Measurements from ENCODE around the gene SAA2. TPM values are rescaled to one million over a fixed set of nuclear protein-coding genes. Genes with fewer than 3 reads are reported as not detected.
"Not testable (repeated sequence)": the region's sequence is repeated elsewhere in the genome, so short reads cannot be mapped to it uniquely, and the experiment has no call there.

SAA2 gene
- total RNA-seq, 1 experiment from 2014 or later, result not detected

DNA sequence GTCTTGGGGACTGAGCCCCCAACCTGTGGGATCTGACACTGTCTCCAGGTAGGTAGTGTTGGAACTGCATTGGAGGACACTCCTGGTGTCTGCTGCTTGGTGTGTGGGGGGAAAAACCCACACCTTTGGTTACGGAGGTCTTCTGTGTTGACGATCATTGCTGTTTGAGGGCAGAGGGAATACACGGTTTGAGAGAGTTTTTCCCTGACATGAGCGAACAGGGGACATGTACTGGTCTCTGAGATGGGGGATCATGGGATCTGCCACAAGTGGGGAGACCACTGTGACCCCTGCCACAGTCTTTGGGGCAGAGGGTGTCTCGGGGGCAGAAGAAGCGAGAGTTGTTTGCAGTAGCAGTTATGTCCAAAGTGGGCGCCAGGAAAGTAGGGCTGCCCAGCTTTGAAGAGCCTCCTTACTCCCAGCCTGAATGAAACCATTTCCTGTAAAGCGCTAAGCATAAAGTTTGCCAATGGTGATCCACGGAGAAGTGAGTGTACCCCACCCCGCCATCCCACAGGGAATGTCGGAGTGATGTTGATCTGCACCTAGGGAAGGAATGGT, 5.4 kb upstream of the SAA2 start:
- BruUV-seq (replicated peaks), result no TSS peak

DNA sequence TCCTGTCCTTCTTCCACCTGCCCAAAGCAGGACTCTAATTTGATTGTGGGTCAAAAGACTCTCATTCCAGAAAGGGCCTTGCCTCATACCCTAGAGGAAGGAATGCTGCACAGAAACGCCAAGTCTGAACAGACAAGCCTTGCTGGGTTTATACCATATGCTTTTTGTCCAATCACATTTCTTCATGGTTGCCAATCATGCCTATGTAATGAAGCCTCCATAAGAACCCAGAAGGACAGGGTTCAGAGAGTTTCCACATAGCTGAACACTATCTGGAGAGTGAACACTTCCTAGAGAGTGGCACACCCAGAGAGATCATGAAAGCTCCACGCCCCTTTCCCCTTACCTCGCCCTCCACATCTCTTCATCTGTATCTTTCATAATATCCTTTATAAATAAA, 4.8 kb upstream of the SAA2 start:
- no peaks in the 10 kb centered on the region for H4K20me1 ChIP-seq (ENCODE audit: low read length)
- no peak overlapping the region for H3K27ac ChIP-seq (ENCODE audit: low read length)
- no peak overlapping the region for H3K4me3 ChIP-seq (ENCODE audit: low read length)
- no peaks in the 10 kb centered on the region for H3K79me2 ChIP-seq (ENCODE audit: low read length)
- H3F3A ChIP-seq (ENCODE audit: low read length, unreplicated experiment), result no peaks in the 10 kb centered on the region
- ATAC-seq (no peak), DNase-seq (no peak)
- no peaks in the 10 kb centered on the region for H3K4me1 ChIP-seq (ENCODE audit: insufficient read depth, low read length)
- no peaks in the 10 kb centered on the region for H3K36me3 ChIP-seq (ENCODE audit: low read depth, low read length)
- TF ChIP-seq, protein P1, sequence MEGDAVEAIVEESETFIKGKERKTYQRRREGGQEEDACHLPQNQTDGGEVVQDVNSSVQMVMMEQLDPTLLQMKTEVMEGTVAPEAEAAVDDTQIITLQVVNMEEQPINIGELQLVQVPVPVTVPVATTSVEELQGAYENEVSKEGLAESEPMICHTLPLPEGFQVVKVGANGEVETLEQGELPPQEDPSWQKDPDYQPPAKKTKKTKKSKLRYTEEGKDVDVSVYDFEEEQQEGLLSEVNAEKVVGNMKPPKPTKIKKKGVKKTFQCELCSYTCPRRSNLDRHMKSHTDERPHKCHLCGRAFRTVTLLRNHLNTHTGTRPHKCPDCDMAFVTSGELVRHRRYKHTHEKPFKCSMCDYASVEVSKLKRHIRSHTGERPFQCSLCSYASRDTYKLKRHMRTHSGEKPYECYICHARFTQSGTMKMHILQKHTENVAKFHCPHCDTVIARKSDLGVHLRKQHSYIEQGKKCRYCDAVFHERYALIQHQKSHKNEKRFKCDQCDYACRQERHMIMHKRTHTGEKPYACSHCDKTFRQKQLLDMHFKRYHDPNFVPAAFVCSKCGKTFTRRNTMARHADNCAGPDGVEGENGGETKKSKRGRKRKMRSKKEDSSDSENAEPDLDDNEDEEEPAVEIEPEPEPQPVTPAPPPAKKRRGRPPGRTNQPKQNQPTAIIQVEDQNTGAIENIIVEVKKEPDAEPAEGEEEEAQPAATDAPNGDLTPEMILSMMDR (conservative IDR thresholded peaks at IDR 0.05; ENCODE audit: low read depth, low read length), result no peak
- TF ChIP-seq EZH2phosphoT487 (IDR thresholded peaks at IDR 0.05; ENCODE audit: borderline replicate concordance, low read length) (no peak), EZH2 (IDR thresholded peaks at IDR 0.05; ENCODE audit: low read length, unreplicated experiment) (no peak)
- no peak overlapping the region for H2AFZ ChIP-seq (ENCODE audit: low read length)
- intact Hi-C loops (cut with micrococcal nuclease), result no loop called here
- BruUV-seq (replicated peaks), result no TSS peak
- H3K9me2 ChIP-seq (replicated peaks; ENCODE audit: low read length), result no peaks in the 10 kb centered on the region
- ChIA-PET CTCF (no interaction called here), POLR2A (ENCODE audit: unreplicated experiment) (interaction anchor here (0.8 kb wide), 1 partner anchor 267 kb away, joined by 3 read pairs; no protein-coding TSS in a partner anchor)
- H3K4me2 ChIP-seq (ENCODE audit: low read length), result no peak overlapping the region
- H3K27me3 ChIP-seq (ENCODE audit: low read length), result peaks cover 4% of the 10 kb centered on the region; the same call in 1 of the 2 replicates
- no peak overlapping the region for H3K9ac ChIP-seq (ENCODE audit: low read length)
- no peaks in the 10 kb centered on the region for H3K9me3 ChIP-seq (ENCODE audit: low read length)

More for the DNA sequence above, 5.4 kb upstream of the SAA2 start:
- Histone ChIP-seq H3K4me1 (ENCODE audit: insufficient read depth, low read length) (no peaks in the 10 kb centered on the region), H3K27ac (ENCODE audit: low read length) (no peak overlapping the region), H3K9ac (ENCODE audit: low read length) (no peak overlapping the region), H3K36me3 (ENCODE audit: low read depth, low read length) (no peaks in the 10 kb centered on the region), H3K9me2 (replicated peaks; ENCODE audit: low read length) (no peaks in the 10 kb centered on the region), H3K4me3 (ENCODE audit: low read length) (no peak overlapping the region), H4K20me1 (ENCODE audit: low read length) (no peaks in the 10 kb centered on the region), H3K27me3 (ENCODE audit: low read length) (peaks cover 7% of the 10 kb centered on the region), H3K4me2 (ENCODE audit: low read length) (no peak overlapping the region), H3F3A (ENCODE audit: low read length, unreplicated experiment) (no peaks in the 10 kb centered on the region), H3K9me3 (ENCODE audit: low read length) (no peaks in the 10 kb centered on the region), H2AFZ (ENCODE audit: low read length) (no peak overlapping the region), H3K79me2 (ENCODE audit: low read length) (no peaks in the 10 kb centered on the region)
- ATAC-seq (no peak), DNase-seq (no peak)
- TF ChIP-seq EZH2phosphoT487 (IDR thresholded peaks at IDR 0.05; ENCODE audit: borderline replicate concordance, low read length) (no peak), EZH2 (IDR thresholded peaks at IDR 0.05; ENCODE audit: low read length, unreplicated experiment) (no peak)
- TF ChIP-seq, protein P1 (conservative IDR thresholded peaks at IDR 0.05; ENCODE audit: low read depth, low read length), result no peak
- ChIA-PET POLR2A (ENCODE audit: unreplicated experiment) (no interaction called here), CTCF (no interaction called here)
- intact Hi-C loops (cut with micrococcal nuclease), result no loop called here

DNA sequence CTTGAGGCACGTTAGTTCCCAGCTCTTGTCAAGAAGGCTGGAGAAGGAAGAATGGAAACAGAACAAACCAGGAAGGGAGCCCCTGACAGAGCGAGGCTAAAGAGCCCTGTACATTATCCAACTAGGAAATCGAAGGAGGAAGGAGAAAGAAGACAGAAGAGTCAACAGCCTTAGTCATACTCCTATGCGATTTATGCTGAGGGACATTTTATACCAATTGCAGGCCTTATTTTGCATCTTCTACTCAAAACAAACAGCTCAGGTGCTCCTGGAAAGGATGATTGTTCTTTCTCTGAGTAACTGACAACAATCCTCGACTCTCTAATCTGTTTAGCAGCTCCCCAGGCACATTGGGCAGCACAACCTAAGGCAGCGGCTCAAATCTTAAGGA, 1.3 kb downstream of the SAA2 start:
- H2AFZ ChIP-seq (ENCODE audit: low read length); POLR2A ChIA-PET (ENCODE audit: unreplicated experiment); H3K4me2 ChIP-seq (ENCODE audit: low read length); H3K9ac ChIP-seq (ENCODE audit: low read length); ATAC-seq; H3K4me1 ChIP-seq (ENCODE audit: insufficient read depth, low read length); H3F3A ChIP-seq (ENCODE audit: low read length, unreplicated experiment); BruUV-seq (replicated peaks); H3K4me3 ChIP-seq (ENCODE audit: low read length); H3K9me3 ChIP-seq (ENCODE audit: low read length); CTCF ChIA-PET; H3K9me2 ChIP-seq (replicated peaks; ENCODE audit: low read length); H3K79me2 ChIP-seq (ENCODE audit: low read length); H3K36me3 ChIP-seq (ENCODE audit: low read depth, low read length); H4K20me1 ChIP-seq (ENCODE audit: low read length); H3K27ac ChIP-seq (ENCODE audit: low read length); H3K27me3 ChIP-seq (ENCODE audit: low read length); DNase-seq: not testable (repeated sequence)
- intact Hi-C loops (cut with micrococcal nuclease), result loop anchor here (10.0 kb wide), 3 partner anchors 78 to 278 kb away; partner anchors contain the start of genes GTF2H1, HPS5 and TSG101

DNA sequence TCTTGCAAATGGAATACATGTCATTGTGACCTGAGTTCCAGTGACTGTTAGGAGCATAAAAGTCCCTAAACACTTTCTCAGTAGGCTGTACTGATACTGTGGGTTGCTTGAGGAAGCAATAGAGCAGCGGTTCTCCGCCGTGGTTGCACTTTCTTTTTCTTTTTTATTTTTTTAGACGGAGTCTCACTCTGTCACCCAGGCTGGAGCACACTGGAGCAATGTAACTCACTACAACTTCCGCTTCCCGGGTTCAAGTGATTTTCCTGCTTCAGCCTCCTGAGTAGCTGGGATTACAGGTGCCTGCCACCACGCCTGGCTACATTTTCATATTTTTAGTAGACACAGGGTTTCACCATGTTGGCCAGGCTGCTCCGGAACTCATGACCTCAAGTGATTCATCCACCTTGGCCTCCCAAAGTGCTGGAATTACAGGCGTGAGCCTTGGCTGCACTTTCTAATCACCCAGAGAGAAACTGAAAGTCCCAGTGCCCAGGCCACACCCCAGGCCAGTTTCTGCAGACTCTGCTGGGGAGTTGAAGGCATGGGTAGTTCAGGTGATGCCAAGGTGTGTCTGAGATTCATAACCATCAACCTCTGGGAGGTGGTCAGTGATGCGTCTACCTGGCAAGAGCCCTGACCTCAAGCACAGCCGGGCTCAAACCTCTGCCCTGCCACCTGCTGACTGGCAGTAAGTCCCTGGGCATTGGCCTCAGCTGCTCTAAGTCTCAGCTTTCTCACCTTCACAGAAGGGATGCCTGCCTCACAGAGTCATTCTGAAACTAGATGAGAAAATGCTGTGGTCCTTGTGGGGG, 1.9 kb downstream of the SAA2 start:
- H3K9me3 ChIP-seq (ENCODE audit: low read length); CTCF ChIA-PET; H3K79me2 ChIP-seq (ENCODE audit: low read length); H3K27me3 ChIP-seq (ENCODE audit: low read length); H3K9me2 ChIP-seq (replicated peaks; ENCODE audit: low read length); H3K4me2 ChIP-seq (ENCODE audit: low read length); POLR2A ChIA-PET (ENCODE audit: unreplicated experiment); H3K27ac ChIP-seq (ENCODE audit: low read length); H3K36me3 ChIP-seq (ENCODE audit: low read depth, low read length); H3K4me3 ChIP-seq (ENCODE audit: low read length); ATAC-seq; H4K20me1 ChIP-seq (ENCODE audit: low read length); BruUV-seq (replicated peaks); H3K4me1 ChIP-seq (ENCODE audit: insufficient read depth, low read length); H3K9ac ChIP-seq (ENCODE audit: low read length); H2AFZ ChIP-seq (ENCODE audit: low read length); H3F3A ChIP-seq (ENCODE audit: low read length, unreplicated experiment); DNase-seq: not testable (repeated sequence)
- intact Hi-C loops (cut with micrococcal nuclease), result loop anchor here (10.0 kb wide), 3 partner anchors 78 to 278 kb away; partner anchors contain the start of genes GTF2H1, HPS5 and TSG101

All from PC-3 (cell line).